Measurements from ENCODE around the gene KIN.
"Not testable (repeated sequence)": the region's sequence is repeated elsewhere in the genome, so short reads cannot be mapped to it uniquely, and the experiment has no call there.

KIN gene

DNA sequence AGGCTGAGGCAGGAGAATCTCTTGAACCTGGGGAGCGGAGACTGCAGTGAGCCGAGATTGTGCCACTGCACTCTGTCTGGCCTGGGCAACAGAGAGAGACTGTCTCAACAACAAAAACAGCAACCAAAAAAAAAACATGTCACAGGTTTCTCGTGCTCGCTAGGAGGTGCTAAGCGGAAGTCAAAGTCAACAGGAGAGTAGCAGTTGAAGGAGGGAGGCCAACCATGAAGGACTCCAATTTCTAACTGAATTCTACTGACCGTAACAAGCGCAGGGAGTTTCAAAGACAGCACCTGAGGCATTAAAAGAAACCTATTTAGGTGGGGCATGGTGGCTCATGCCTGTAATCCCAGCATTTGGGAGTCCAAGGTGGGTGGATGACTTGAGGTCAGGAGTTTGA lies 19.4 kb downstream of the KIN start:
- Histone ChIP-seq H3K36me3 (ENCODE audit: control insufficient read depth, insufficient read depth, low read length) (peaks cover 80% of the 10 kb centered on the region), H3K9me3 (ENCODE audit: control insufficient read depth, low read length) (no peaks in the 10 kb centered on the region), H3K4me1 (ENCODE audit: control insufficient read depth, insufficient read depth, low read length, poor library complexity, severe bottlenecking) (no peaks in the 10 kb centered on the region), H3K4me3 (ENCODE audit: extremely low read depth, insufficient read depth, low read length, poor library complexity, severe bottlenecking) (no peak overlapping the region), H3K27ac (ENCODE audit: low read depth, low read length, severe bottlenecking) (no peak overlapping the region)
- WGBS, 2 experiments (ENCODE audit: insufficient coverage in 2 of 2): 97 to 98% methylated on average over 6 to 7 of the region's 7 CpGs

GRCh38 chr10:7767209-7767608 lies 20.6 kb downstream of the KIN start:
- H3K36me3 ChIP-seq (ENCODE audit: control insufficient read depth, insufficient read depth, low read length): peaks cover 81% of the 10 kb centered on the region
- no peak overlapping the region for H3K27ac ChIP-seq (ENCODE audit: low read depth, low read length, severe bottlenecking)
- H3K9me3 ChIP-seq (ENCODE audit: control insufficient read depth, low read length): no peaks in the 10 kb centered on the region
- H3K4me3 ChIP-seq (ENCODE audit: extremely low read depth, insufficient read depth, low read length, poor library complexity, severe bottlenecking): no peak overlapping the region
- 94 to 96% methylated on average over 9 to 10 of the region's 10 CpGs for WGBS, 2 experiments (ENCODE audit: insufficient coverage in 2 of 2)
- no peaks in the 10 kb centered on the region for H3K4me1 ChIP-seq (ENCODE audit: control insufficient read depth, insufficient read depth, low read length, poor library complexity, severe bottlenecking)

DNA sequence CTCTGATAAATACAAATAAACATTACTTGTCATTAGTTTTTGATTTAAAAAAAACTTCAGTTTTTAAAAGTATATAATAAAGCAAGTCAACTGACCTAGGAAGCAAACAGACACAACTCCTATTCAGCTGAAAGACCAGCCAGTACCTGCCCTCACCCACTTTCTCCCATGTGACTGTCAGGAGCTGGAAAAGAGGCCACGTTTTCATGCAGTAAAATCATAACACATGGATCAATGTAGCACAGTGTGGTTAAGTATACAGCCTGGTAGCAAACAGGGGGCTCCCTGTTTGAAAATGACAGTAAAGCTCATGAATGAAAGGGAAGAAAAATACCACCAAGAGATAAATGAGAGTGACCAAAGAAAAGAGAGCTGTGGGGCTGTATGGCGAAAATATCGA lies 21.6 kb downstream of the KIN start:
- H3K36me3 ChIP-seq (ENCODE audit: control insufficient read depth, insufficient read depth, low read length): peaks cover 81% of the 10 kb centered on the region
- H3K4me3 ChIP-seq (ENCODE audit: extremely low read depth, insufficient read depth, low read length, poor library complexity, severe bottlenecking): no peak overlapping the region
- H3K9me3 ChIP-seq (ENCODE audit: control insufficient read depth, low read length): no peaks in the 10 kb centered on the region
- 100% methylated on average over 2 of the region's 3 CpGs; no CpG with 5 or more reads in 1 of the 2 experiments for WGBS, 2 experiments (ENCODE audit: insufficient coverage in 2 of 2)
- no peaks in the 10 kb centered on the region for H3K4me1 ChIP-seq (ENCODE audit: control insufficient read depth, insufficient read depth, low read length, poor library complexity, severe bottlenecking)
- H3K27ac ChIP-seq (ENCODE audit: low read depth, low read length, severe bottlenecking): no peak overlapping the region

- no peaks in the 10 kb centered on the region for H3K9me3 ChIP-seq (ENCODE audit: control insufficient read depth, low read length)
- no peaks in the 10 kb centered on the region for H3K4me1 ChIP-seq (ENCODE audit: control insufficient read depth, insufficient read depth, low read length, poor library complexity, severe bottlenecking)
- peaks cover 77% of the 10 kb centered on the region for H3K36me3 ChIP-seq (ENCODE audit: control insufficient read depth, insufficient read depth, low read length)
- no peak overlapping the region for H3K4me3 ChIP-seq (ENCODE audit: extremely low read depth, insufficient read depth, low read length, poor library complexity, severe bottlenecking)
- H3K27ac ChIP-seq (ENCODE audit: low read depth, low read length, severe bottlenecking): no peak overlapping the region
- WGBS, 2 experiments (ENCODE audit: insufficient coverage in 2 of 2): 94 to 98% methylated on average over 4 of the region's 5 CpGs
Measured at GRCh38 chr10:7763929-7764328, 23.9 kb downstream of the KIN start.

DNA sequence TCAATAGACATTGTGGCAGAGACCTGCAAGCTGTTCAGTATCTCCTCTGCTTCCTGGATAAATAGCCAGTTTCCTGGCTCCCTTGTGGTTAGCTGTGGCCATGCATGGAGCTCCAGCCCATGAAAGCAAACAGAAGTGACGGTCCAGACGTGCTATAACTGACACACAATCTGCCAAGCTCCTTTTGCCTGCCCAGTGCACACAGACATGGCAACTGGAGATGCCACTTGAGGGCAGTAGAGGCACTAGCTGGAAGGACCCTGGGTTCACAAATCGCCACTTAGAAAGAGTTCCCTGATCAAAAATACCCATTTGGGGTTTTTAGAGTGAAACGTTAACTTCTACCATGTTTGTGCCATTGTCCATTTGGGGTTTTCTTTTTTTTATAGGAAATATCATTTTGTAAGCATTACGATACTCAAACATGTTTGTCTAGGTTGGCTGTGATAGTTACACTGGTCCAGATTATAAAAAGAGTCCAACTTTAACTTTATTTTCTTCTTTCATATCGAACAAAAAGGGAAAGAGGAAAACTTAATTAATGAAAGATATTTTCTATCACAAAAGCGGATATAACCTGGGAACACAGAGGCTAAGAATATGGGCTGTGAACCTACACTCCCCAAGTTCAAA lies 31.3 kb downstream of the KIN start:
- no peaks in the 10 kb centered on the region for H3K9me3 ChIP-seq (ENCODE audit: control insufficient read depth, low read length)
- H3K4me3 ChIP-seq (ENCODE audit: extremely low read depth, insufficient read depth, low read length, poor library complexity, severe bottlenecking): no peak overlapping the region
- no peak overlapping the region for H3K27ac ChIP-seq (ENCODE audit: low read depth, low read length, severe bottlenecking)
- 89 to 100% methylated on average over 2 to 3 of the region's 7 CpGs for WGBS, 2 experiments (ENCODE audit: insufficient coverage in 2 of 2)
- H3K36me3 ChIP-seq (ENCODE audit: control insufficient read depth, insufficient read depth, low read length): peaks cover 73% of the 10 kb centered on the region
- H3K4me1 ChIP-seq (ENCODE audit: control insufficient read depth, insufficient read depth, low read length, poor library complexity, severe bottlenecking): no peaks in the 10 kb centered on the region

- WGBS, 2 experiments (ENCODE audit: insufficient coverage in 2 of 2): no CpG with 5 or more reads among the region's 3 CpGs
- H3K4me3 ChIP-seq (ENCODE audit: extremely low read depth, insufficient read depth, low read length, poor library complexity, severe bottlenecking): no peak overlapping the region
- no peaks in the 10 kb centered on the region for H3K9me3 ChIP-seq (ENCODE audit: control insufficient read depth, low read length)
- peaks cover 72% of the 10 kb centered on the region for H3K36me3 ChIP-seq (ENCODE audit: control insufficient read depth, insufficient read depth, low read length)
- no peak overlapping the region for H3K27ac ChIP-seq (ENCODE audit: low read depth, low read length, severe bottlenecking)
- no peaks in the 10 kb centered on the region for H3K4me1 ChIP-seq (ENCODE audit: control insufficient read depth, insufficient read depth, low read length, poor library complexity, severe bottlenecking)
Measured at GRCh38 chr10:7755103-7755502, 32.7 kb downstream of the KIN start.

DNA sequence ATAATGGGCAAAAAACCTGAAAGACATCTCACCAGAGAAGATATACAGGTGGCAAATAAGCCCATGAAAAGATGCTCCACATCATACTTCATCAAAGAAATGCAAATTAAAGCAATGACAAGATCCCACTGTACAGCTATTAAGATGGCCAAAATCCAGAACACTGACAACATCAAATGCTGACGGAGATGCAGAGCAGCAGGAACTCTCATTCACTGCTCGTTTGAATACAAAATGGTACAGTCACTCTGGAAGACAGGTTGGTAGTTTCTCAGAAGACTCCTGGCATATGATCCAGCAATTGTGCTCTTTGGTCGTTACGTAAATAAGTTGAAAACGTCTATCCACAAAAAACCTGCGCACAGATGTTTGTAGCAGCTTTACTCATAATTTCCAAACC lies 35.5 kb downstream of the KIN start:
- Histone ChIP-seq H3K27ac (ENCODE audit: low read depth, low read length, severe bottlenecking) (no peak overlapping the region), H3K4me3 (ENCODE audit: extremely low read depth, insufficient read depth, low read length, poor library complexity, severe bottlenecking) (no peak overlapping the region), H3K9me3 (ENCODE audit: control insufficient read depth, low read length) (no peaks in the 10 kb centered on the region), H3K4me1 (ENCODE audit: control insufficient read depth, insufficient read depth, low read length, poor library complexity, severe bottlenecking) (no peaks in the 10 kb centered on the region), H3K36me3 (ENCODE audit: control insufficient read depth, insufficient read depth, low read length) (peaks cover 59% of the 10 kb centered on the region)
- WGBS, 2 experiments (ENCODE audit: insufficient coverage in 2 of 2): 84 to 98% methylated on average over 3 to 5 of the region's 6 CpGs

- no peak overlapping the region for H3K27ac ChIP-seq (ENCODE audit: low read depth, low read length, severe bottlenecking)
- H3K4me3 ChIP-seq (ENCODE audit: extremely low read depth, insufficient read depth, low read length, poor library complexity, severe bottlenecking): no peak overlapping the region
- WGBS, 2 experiments (ENCODE audit: insufficient coverage in 2 of 2): 100% methylated on average over 1 to 5 of the region's 5 CpGs
- H3K36me3 ChIP-seq (ENCODE audit: control insufficient read depth, insufficient read depth, low read length): peaks cover 46% of the 10 kb centered on the region
- no peaks in the 10 kb centered on the region for H3K9me3 ChIP-seq (ENCODE audit: control insufficient read depth, low read length)
- H3K4me1 ChIP-seq (ENCODE audit: control insufficient read depth, insufficient read depth, low read length, poor library complexity, severe bottlenecking): no peaks in the 10 kb centered on the region
Measured at GRCh38 chr10:7750222-7750621, 37.6 kb downstream of the KIN start.

DNA sequence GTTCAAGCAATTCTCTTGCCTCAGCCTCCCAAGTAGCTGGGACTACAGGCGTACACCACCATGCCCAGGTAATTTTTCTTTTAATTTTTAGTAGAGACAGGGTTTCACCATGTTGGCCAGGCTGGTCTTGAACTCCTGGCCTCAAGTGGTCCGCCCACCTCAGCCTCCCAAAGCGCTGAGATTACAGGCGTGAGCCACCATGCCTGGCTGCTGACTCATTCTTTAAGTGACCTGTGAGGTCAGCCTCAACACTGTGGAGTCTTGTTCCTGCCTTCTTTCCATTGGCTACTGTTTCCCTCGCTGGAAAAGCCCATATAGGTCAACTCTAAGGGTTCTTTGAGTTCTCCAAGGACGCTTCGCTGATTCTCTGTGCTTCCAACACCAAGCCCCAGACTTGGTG lies 39.2 kb downstream of the KIN start:
- H3K36me3 ChIP-seq (ENCODE audit: control insufficient read depth, insufficient read depth, low read length): peaks cover 31% of the 10 kb centered on the region
- not testable (repeated sequence) for H3K9me3 ChIP-seq (ENCODE audit: control insufficient read depth, low read length); H3K27ac ChIP-seq (ENCODE audit: low read depth, low read length, severe bottlenecking); H3K4me1 ChIP-seq (ENCODE audit: control insufficient read depth, insufficient read depth, low read length, poor library complexity, severe bottlenecking); H3K4me3 ChIP-seq (ENCODE audit: extremely low read depth, insufficient read depth, low read length, poor library complexity, severe bottlenecking)
- 91 to 94% methylated on average over 6 to 7 of the region's 7 CpGs for WGBS, 2 experiments (ENCODE audit: insufficient coverage in 2 of 2)

DNA sequence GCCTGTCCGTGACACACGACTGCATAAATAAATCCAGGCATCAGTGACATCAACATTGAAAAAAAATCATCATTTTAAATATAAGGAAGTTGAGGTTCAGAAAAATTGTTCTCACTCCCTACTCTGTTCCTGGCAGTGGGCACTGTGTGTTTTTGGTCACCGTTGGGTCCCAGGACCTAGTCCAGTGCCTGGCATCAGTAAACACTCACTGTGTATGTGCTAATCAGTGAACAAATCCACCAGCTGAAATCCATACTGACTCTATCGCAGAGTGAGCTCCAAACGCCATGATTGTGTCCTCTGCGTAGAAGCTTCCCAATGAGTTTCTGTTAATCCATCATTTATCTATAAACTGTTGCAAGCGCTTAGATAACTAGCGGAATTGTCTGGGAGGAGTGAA lies 43.5 kb downstream of the KIN start:
- Histone ChIP-seq H3K4me1 (ENCODE audit: control insufficient read depth, insufficient read depth, low read length, poor library complexity, severe bottlenecking) (no peaks in the 10 kb centered on the region), H3K4me3 (ENCODE audit: extremely low read depth, insufficient read depth, low read length, poor library complexity, severe bottlenecking) (no peak overlapping the region), H3K36me3 (ENCODE audit: control insufficient read depth, insufficient read depth, low read length) (no peaks in the 10 kb centered on the region), H3K27ac (ENCODE audit: low read depth, low read length, severe bottlenecking) (no peak overlapping the region), H3K9me3 (ENCODE audit: control insufficient read depth, low read length) (no peaks in the 10 kb centered on the region)
- 92 to 100% methylated on average over 1 to 2 of the region's 8 CpGs for WGBS, 2 experiments (ENCODE audit: insufficient coverage in 2 of 2)

GRCh38 chr10:7738536-7739407 lies 49.0 kb downstream of the KIN start:
- H3K4me3 ChIP-seq (ENCODE audit: extremely low read depth, insufficient read depth, low read length, poor library complexity, severe bottlenecking): no peak overlapping the region
- no peaks in the 10 kb centered on the region for H3K36me3 ChIP-seq (ENCODE audit: control insufficient read depth, insufficient read depth, low read length)
- H3K4me1 ChIP-seq (ENCODE audit: control insufficient read depth, insufficient read depth, low read length, poor library complexity, severe bottlenecking): no peaks in the 10 kb centered on the region
- H3K9me3 ChIP-seq (ENCODE audit: control insufficient read depth, low read length): no peaks in the 10 kb centered on the region
- H3K27ac ChIP-seq (ENCODE audit: low read depth, low read length, severe bottlenecking): no peak overlapping the region
- WGBS, 2 experiments (ENCODE audit: insufficient coverage in 2 of 2): 82% methylated on average over 17 to 19 of the region's 20 CpGs
